Kidney (tissue), 14 donors: ENCODE results near the gene TRAF3. TPM values are rescaled to one million over a fixed set of nuclear protein-coding genes. Genes with fewer than 3 reads are reported as not detected.

Source experiments
- DNase-seq, 5 donors: peaks; one replicate each; pipeline ENCODE4 v3.0.0-alpha.2; 2013 to 2020
- FAIRE-seq: peaks from 2 replicates; lab custom pipeline; 2012; peaks lifted over from hg19 to GRCh38; lab: Jason Lieb, UNC
- H3K27ac ChIP-seq, 2 donors: one replicate each; pipeline ENCODE4 v1.7.0; 2013; ENCODE audit warnings: low read depth in 2 of 2, low read length in 2 of 2, inconsistent platforms in 1 of 2
- H3K27me3 ChIP-seq: one replicate; pipeline ENCODE4 v1.7.1; 2013; ENCODE audit warnings: low read length, inconsistent platforms; ENCODE audit not compliant: control insufficient read depth, insufficient read depth
- H3K36me3 ChIP-seq, 3 donors: one replicate each; pipeline versions ENCODE4 v1.7.0 to v1.7.1; 2013; ENCODE audit warnings: low read length in 3 of 3, control low read depth in 1 of 3, inconsistent platforms in 1 of 3; ENCODE audit not compliant: insufficient read depth in 3 of 3, control insufficient read depth in 2 of 3
- H3K4me1 ChIP-seq, 3 donors: one replicate each; pipeline versions ENCODE4 v1.7.0 to v1.7.1; 2013; ENCODE audit warnings: low read length in 3 of 3, inconsistent platforms in 1 of 3, low read depth in 1 of 3; ENCODE audit not compliant: control insufficient read depth in 2 of 3, insufficient read depth in 2 of 3
- H3K4me3 ChIP-seq, 3 donors: one replicate each; pipeline versions ENCODE4 v1.7.0 to v1.8.1; 2013; ENCODE audit warnings: low read length in 3 of 3, control low read depth in 1 of 3, inconsistent platforms in 1 of 3
- H3K9ac ChIP-seq, 3 donors: one replicate each; pipeline versions ENCODE4 v1.7.0 to v1.7.1; 2013; ENCODE audit warnings: low read length in 3 of 3, control low read depth in 1 of 3, inconsistent platforms in 1 of 3
- H3K9me3 ChIP-seq, 3 donors: one replicate each; pipeline versions ENCODE4 v1.7.0 to v1.7.1; 2013; ENCODE audit warnings: low read length in 3 of 3, control low read depth in 1 of 3, inconsistent platforms in 1 of 3; ENCODE audit not compliant: control insufficient read depth in 2 of 3, insufficient read depth in 1 of 3
- CTCF ChIP-seq: IDR thresholded peaks from 3 replicates; pipeline ENCODE4 v1.5.1; 2012; ENCODE audit warnings: mild to moderate bottlenecking, moderate library complexity, borderline replicate concordance; ENCODE audit not compliant: insufficient read depth; ENCODE audit errors: extremely low read depth
- intact Hi-C: fragments of 100-400 bp; cut with DNase I; formaldehyde crosslinking; loops from one replicate; pipeline ENCODE4 v1.11.1; 2022
- polyA plus RNA-seq: library from polyadenylated mRNA; stranded (reverse); fragments of 350-450 nt; fragmentation: Illumina TruSeq; extraction: RNeasy Lipid Tissue Mini Kit (QIAGEN cat#74804); gene quantifications from one replicate; pipeline ENCODE4 v1.2.3, GENCODE V29; 2014; ENCODE audit warnings: low read depth, low replicate concordance; ENCODE audit not compliant: insufficient read depth
- total RNA-seq: library from RNA; stranded (reverse); fragmentation: NEBNext Ultra II Directional; extraction: Animal tissue kit (Norgen Biotek cat#: 25700); gene quantifications from one replicate; pipeline ENCODE4 v1.2.1, GENCODE V29; 2021
- donor health status: control.
- donor health status: control.
- donor health status: control.
- donor health status: control.
- donor health status: control.
- donor health status: DM: yes; HTN: yes; CAD: no.
- donor health status: Normal renal cell carcinoma (clear cell type).

The TRAF3 gene
- total and polyA plus RNA-seq, 2 donors from 2014 or later: 5.2 to 35.4 TPM

GRCh38 chr14:102878970-102879460, 101.8 kb downstream of the TRAF3 start:
- Histone ChIP-seq H3K27me3 (no peaks in the 10 kb centered on the region), H3K9me3 (no peaks in the 10 kb centered on the region), H3K9ac (no peak overlapping the region), H3K4me3 (no peak overlapping the region), H3K27ac (no peak overlapping the region), H3K4me1 (no peaks in the 10 kb centered on the region), H3K36me3 (peaks cover 2 to 14% (median 6%) of the 10 kb centered on the region in 3 donors)
- intact Hi-C loops: no loop called here
- no peak for DNase-seq
- no peak for TF ChIP-seq CTCF
- FAIRE-seq: no peak

GRCh38 chr14:102882226-102882906, 105.1 kb downstream of the TRAF3 start:
- no peaks in the 10 kb centered on the region for H3K9me3 ChIP-seq
- intact Hi-C loops: no loop called here
- DNase-seq (no peak), FAIRE-seq (no peak)
- H3K4me3 ChIP-seq: no peak overlapping the region
- no peaks in the 10 kb centered on the region for H3K4me1 ChIP-seq
- no peak for TF ChIP-seq CTCF
- H3K27ac ChIP-seq: no peak overlapping the region
- H3K27me3 ChIP-seq: no peaks in the 10 kb centered on the region
- H3K9ac ChIP-seq: no peak overlapping the region
- no peaks in the 10 kb centered on the region for H3K36me3 ChIP-seq

GRCh38 chr14:102883089-102883541, 105.9 kb downstream of the TRAF3 start:
- H3K36me3 ChIP-seq: no peaks in the 10 kb centered on the region
- H3K4me1 ChIP-seq: no peaks in the 10 kb centered on the region
- intact Hi-C loops: no loop called here
- no peaks in the 10 kb centered on the region for H3K27me3 ChIP-seq
- no peak overlapping the region for H3K27ac ChIP-seq
- FAIRE-seq: no peak
- no peak overlapping the region for H3K9ac ChIP-seq
- no peak for DNase-seq
- no peak overlapping the region for H3K4me3 ChIP-seq
- H3K9me3 ChIP-seq: no peaks in the 10 kb centered on the region
- TF ChIP-seq CTCF: no peak

GRCh38 chr14:102883554-102883953, 106.3 kb downstream of the TRAF3 start:
- FAIRE-seq: no peak
- no peaks in the 10 kb centered on the region for H3K27me3 ChIP-seq
- H3K4me3 ChIP-seq: no peak overlapping the region
- intact Hi-C loops: no loop called here
- H3K27ac ChIP-seq: no peak overlapping the region
- DNase-seq: no peak
- TF ChIP-seq CTCF: no peak
- H3K4me1 ChIP-seq: no peaks in the 10 kb centered on the region
- H3K9ac ChIP-seq: no peak overlapping the region
- H3K36me3 ChIP-seq: no peaks in the 10 kb centered on the region
- no peaks in the 10 kb centered on the region for H3K9me3 ChIP-seq
